ENCODE measurements around the gene RALGAPA1.

- TF ChIP-seq POLR2A (IDR thresholded peaks at IDR 0.05) = no peak
- TF ChIP-seq CTCF (IDR thresholded peaks at IDR 0.05) = no peak
- TF ChIP-seq EP300 (IDR thresholded peaks at IDR 0.05) = no peak
- no peak for TF ChIP-seq POLR2AphosphoS5 (IDR thresholded peaks at IDR 0.05)
Measured at GRCh38 chr14:35607380-35607779, 201.7 kb downstream of the RALGAPA1 start.

All from suprapubic skin (tissue), 4 donors.